ENCODE data around the gene BLOC1S5. TPM values are rescaled to one million over a fixed set of nuclear protein-coding genes. Genes with fewer than 3 reads are reported as not detected.

The BLOC1S5 gene
- total and polyA plus RNA-seq, 2 of the 13 experiments (the other 11 are each of a cell fraction or from before 2014, with no cell fraction given), result 10.5 to 41.5 TPM

- TF ChIP-seq ZNF513 (CRISPR knock-in tag; conservative IDR thresholded peaks at IDR 0.05) (no peak), ZNF30 (CRISPR knock-in tag; IDR thresholded peaks at IDR 0.05) (no peak), ZNF230 (CRISPR knock-in tag; IDR thresholded peaks at IDR 0.05) (no peak), ZBTB37 (CRISPR knock-in tag; IDR thresholded peaks at IDR 0.05) (no peak), DPF2 (CRISPR knock-in tag; IDR thresholded peaks at IDR 0.05; ENCODE audit: borderline replicate concordance, low read depth) (no peak), ZNF644 (CRISPR knock-in tag; IDR thresholded peaks at IDR 0.05; ENCODE audit: low read depth) (peak; percentile 95), ATF2 (CRISPR knock-in tag; IDR thresholded peaks at IDR 0.05) (no peak), ZNF280B (CRISPR knock-in tag; IDR thresholded peaks at IDR 0.05; ENCODE audit: borderline replicate concordance) (no peak), ZNF879 (CRISPR knock-in tag; IDR thresholded peaks at IDR 0.05) (no peak), ZNF337 (CRISPR knock-in tag; IDR thresholded peaks at IDR 0.05; ENCODE audit: borderline replicate concordance, low read depth) (no peak), ZNF558 (CRISPR knock-in tag; IDR thresholded peaks at IDR 0.05; ENCODE audit: borderline replicate concordance) (no peak), ZSCAN20 (CRISPR knock-in tag; IDR thresholded peaks at IDR 0.05; ENCODE audit: borderline replicate concordance) (no peak), SOX13 (IDR thresholded peaks at IDR 0.05) (no peak), SOX13 (CRISPR knock-in tag; conservative IDR thresholded peaks at IDR 0.05 in 1 of 2, IDR thresholded peaks at IDR 0.05 in 1 of 2) (peak in 1 of 2 experiments; percentile 34; a peak in 1 of 4 replicates), FOXA3 (CRISPR knock-in tag; IDR thresholded peaks at IDR 0.05) (peak; percentile 39; the same call in 1 of the 2 replicates), IRF2 (CRISPR knock-in tag; IDR thresholded peaks at IDR 0.05) (peak; percentile 33; the same call in 1 of the 2 replicates), FOXK1 (CRISPR knock-in tag; IDR thresholded peaks at IDR 0.05; ENCODE audit: borderline replicate concordance, low read depth) (0 out of 2 replicates have a peak, but pooled peaks have one; percentile 16), ZNF317 (CRISPR knock-in tag; IDR thresholded peaks at IDR 0.05) (no peak), ELF4 (CRISPR knock-in tag; IDR thresholded peaks at IDR 0.05; ENCODE audit: borderline replicate concordance) (no peak), GPBP1L1 (CRISPR knock-in tag; IDR thresholded peaks at IDR 0.05) (no peak), ZNF3 (CRISPR knock-in tag; IDR thresholded peaks at IDR 0.05) (no peak), ATF3 (CRISPR knock-in tag; IDR thresholded peaks at IDR 0.05) (peak; percentile 86), RARA (CRISPR knock-in tag; IDR thresholded peaks at IDR 0.05) (peak; percentile 42), TEAD3 (CRISPR knock-in tag; optimal IDR thresholded peaks at IDR 0.05; ENCODE audit: borderline replicate concordance) (peak; percentile 21)
Observed at GRCh38 chr6:8110725-8111124, 46.5 kb upstream of the BLOC1S5 start (continued).
